Right lobe of liver (tissue), 4 donors: ENCODE measurements around the gene AQP1.

ENCODE experiments used
- CTCF ChIP-seq, 4 donors: fragments of 200-600 bp in 3 of 4; fragments of 450-650 bp in 1 of 4; IDR thresholded peaks; one replicate each; pipeline versions ENCODE4 v1.5.1 to v1.8.0; 2016 to 2022; ENCODE audit warnings: antibody characterized with exemption in 4 of 4, mild to moderate bottlenecking in 2 of 4
- POLR2A ChIP-seq: fragments of 450-650 bp; IDR thresholded peaks from one replicate; pipeline ENCODE4 v1.6.1; 2017; ENCODE audit warnings: antibody characterized with exemption, mild to moderate bottlenecking
- donor health status: DM: no; HTN: no; CAD: no.
- donor health status: DM: no; HTN: no; CAD: no.
- donor health status: DM: no; HTN: yes; CAD: no.

- no peak for TF ChIP-seq POLR2A
- TF ChIP-seq CTCF (IDR thresholded peaks at IDR 0.05) = no peak
Measured at GRCh38 chr7:30927559-30927958, 15.9 kb downstream of the AQP1 start.
